Ishikawa (cell line): ENCODE data around the gene KRT81.

Source experiments
- CEBPB ChIP-seq: IDR thresholded peaks from 2 replicates; pipeline ENCODE4 v1.6.1; 2012
- EP300 ChIP-seq: IDR thresholded peaks from 2 replicates; pipeline ENCODE4 v1.6.1; 2012; ENCODE audit warnings: borderline replicate concordance
- FOXM1 ChIP-seq: IDR thresholded peaks from 2 replicates; pipeline ENCODE4 v1.6.1; 2012; ENCODE audit warnings: low read depth, borderline replicate concordance
- MAX ChIP-seq: IDR thresholded peaks from 2 replicates; pipeline ENCODE4 v1.6.1; 2012
- NFIC ChIP-seq: IDR thresholded peaks from 2 replicates; pipeline ENCODE4 v1.6.1; 2012
- RAD21 ChIP-seq: IDR thresholded peaks from 2 replicates; pipeline ENCODE4 v1.6.1; 2012; ENCODE audit warnings: low read depth
- REST ChIP-seq: IDR thresholded peaks from 2 replicates; pipeline ENCODE4 v1.6.1; 2012; ENCODE audit warnings: low read depth, mild to moderate bottlenecking
- TAF1 ChIP-seq: IDR thresholded peaks from 2 replicates; pipeline ENCODE4 v1.6.1; 2012; ENCODE audit warnings: low read depth, mild to moderate bottlenecking
- ZBTB7A ChIP-seq: IDR thresholded peaks from 2 replicates; pipeline ENCODE4 v1.6.1; 2012; ENCODE audit warnings: low read depth

DNA sequence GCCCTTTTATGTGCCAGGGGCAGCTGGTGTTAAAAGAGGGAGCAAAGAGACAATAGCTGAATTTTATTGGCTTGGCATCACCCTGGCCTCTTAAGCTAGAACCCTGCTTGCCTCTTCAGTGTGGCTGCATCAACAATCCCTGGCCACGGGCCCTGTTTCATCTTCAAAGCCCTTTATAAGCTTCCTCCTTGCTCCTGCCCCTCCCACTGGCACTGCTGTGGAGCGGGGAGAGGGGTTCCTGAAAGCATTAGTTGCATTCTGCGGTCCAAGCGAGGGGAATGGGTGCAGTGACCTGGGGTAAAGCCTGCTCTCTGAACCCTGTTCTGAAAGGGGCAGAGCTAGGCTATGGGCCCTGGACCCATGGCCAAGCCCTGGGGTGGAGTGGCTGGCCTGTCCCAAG is 30.1 kb upstream of the KRT81 start:
- TF ChIP-seq REST = no peak
- TF ChIP-seq TAF1 = no peak
- no peak for TF ChIP-seq RAD21
- no peak for TF ChIP-seq NFIC
- no peak for TF ChIP-seq FOXM1
- TF ChIP-seq EP300 = no peak
- TF ChIP-seq ZBTB7A = no peak
- TF ChIP-seq CEBPB = no peak
- TF ChIP-seq MAX = no peak
